Neutrophil (primary cell): ENCODE results near the gene SLC31A2.

Source experiments
- H3K27ac ChIP-seq: fragments of 200-600 bp; sonication (generic); 2 replicates; pipeline ENCODE4 v1.5.1; 2016; ENCODE audit warnings: mild to moderate bottlenecking, moderate library complexity
- H3K27me3 ChIP-seq: fragments of 200-600 bp; sonication (generic); 2 replicates; pipeline ENCODE4 v1.6.0; 2016; ENCODE audit warnings: mild to moderate bottlenecking
- H3K36me3 ChIP-seq: fragments of 200-600 bp; sonication (generic); 2 replicates; pipeline ENCODE4 v1.5.1; 2017
- H3K4me1 ChIP-seq, 2 experiments: fragments of 200-600 bp in 1 of 2; sonication (generic) in 1 of 2; 1 replicate in 1 of 2; 2 replicates in 1 of 2; pipeline versions ENCODE4 v1.5.1 to v1.6.1; 2013 to 2016; ENCODE audit warnings: low read depth in 1 of 2, low read length in 1 of 2, mild to moderate bottlenecking in 1 of 2, moderate library complexity in 1 of 2; ENCODE audit not compliant: control insufficient read depth in 1 of 2, insufficient read depth in 1 of 2
- H3K4me3 ChIP-seq, 2 experiments: fragments of 200-600 bp in 1 of 2; sonication (generic) in 1 of 2; 1 replicate in 1 of 2; 2 replicates in 1 of 2; pipeline ENCODE4 v1.5.1; 2013 to 2016; ENCODE audit warnings: low read depth in 1 of 2, low read length in 1 of 2, mild to moderate bottlenecking in 1 of 2, moderate library complexity in 1 of 2
- H3K9me3 ChIP-seq: fragments of 200-600 bp; sonication (generic); 2 replicates; pipeline ENCODE4 v1.5.1; 2016
- CTCF ChIP-seq: fragments of 200-600 bp; sonication (generic); IDR thresholded peaks from 2 replicates; pipeline ENCODE4 v1.5.1; 2016; ENCODE audit warnings: antibody characterized with exemption

The SLC31A2 gene

GRCh38 chr9:113205432-113205831 lies 54.6 kb downstream of the SLC31A2 start:
- H3K27me3 ChIP-seq, result no peaks in the 10 kb centered on the region
- H3K9me3 ChIP-seq, result no peaks in the 10 kb centered on the region
- TF ChIP-seq CTCF, result no peak
- H3K36me3 ChIP-seq, result peaks cover 42% of the 10 kb centered on the region
- H3K27ac ChIP-seq, result peak overlapping the region; percentile 73
- H3K4me1 ChIP-seq, result peaks cover 22% of the 10 kb centered on the region in 2 experiments
- no peak overlapping the region for H3K4me3 ChIP-seq

DNA sequence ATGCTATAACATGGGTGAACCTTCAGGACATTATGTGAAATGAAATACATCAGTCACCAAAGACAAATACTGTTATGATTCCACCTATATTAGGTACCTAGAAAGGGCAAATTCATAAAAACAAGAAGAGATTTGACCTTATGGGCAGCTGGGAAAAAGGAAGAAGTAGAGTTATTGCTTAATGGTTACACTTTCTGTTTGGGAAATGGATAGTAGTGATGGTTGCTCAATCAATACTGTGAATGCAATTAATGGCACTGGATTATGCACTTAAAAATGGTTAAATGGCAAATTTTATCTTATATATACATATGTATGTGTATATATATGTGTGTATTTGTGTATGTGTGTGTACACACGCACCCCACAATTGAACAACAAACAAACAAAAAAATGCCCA lies 55.1 kb downstream of the SLC31A2 start:
- Histone ChIP-seq H3K9me3 (no peaks in the 10 kb centered on the region), H3K4me3 (no peak overlapping the region), H3K27me3 (no peaks in the 10 kb centered on the region), H3K27ac (peak overlapping the region; percentile 73), H3K4me1 (peaks cover 22% of the 10 kb centered on the region in 2 experiments), H3K36me3 (peaks cover 43% of the 10 kb centered on the region)
- no peak for TF ChIP-seq CTCF

GRCh38 chr9:113210815-113211214 lies 60.0 kb downstream of the SLC31A2 start:
- peaks cover 14 to 15% of the 10 kb centered on the region in 2 experiments for H3K4me1 ChIP-seq
- no peak overlapping the region for H3K27ac ChIP-seq
- H3K36me3 ChIP-seq, result peaks cover 27% of the 10 kb centered on the region
- no peaks in the 10 kb centered on the region for H3K9me3 ChIP-seq
- TF ChIP-seq CTCF, result no peak
- H3K4me3 ChIP-seq, result no peak overlapping the region
- H3K27me3 ChIP-seq, result no peaks in the 10 kb centered on the region
